Measurements from ENCODE around the gene BCL11B. TPM values are rescaled to one million over a fixed set of nuclear protein-coding genes. Genes with fewer than 3 reads are reported as not detected.

BCL11B gene
- polyA plus RNA-seq, 3 donors, result 0.11 to 0.28 (median 0.13) TPM

DNA sequence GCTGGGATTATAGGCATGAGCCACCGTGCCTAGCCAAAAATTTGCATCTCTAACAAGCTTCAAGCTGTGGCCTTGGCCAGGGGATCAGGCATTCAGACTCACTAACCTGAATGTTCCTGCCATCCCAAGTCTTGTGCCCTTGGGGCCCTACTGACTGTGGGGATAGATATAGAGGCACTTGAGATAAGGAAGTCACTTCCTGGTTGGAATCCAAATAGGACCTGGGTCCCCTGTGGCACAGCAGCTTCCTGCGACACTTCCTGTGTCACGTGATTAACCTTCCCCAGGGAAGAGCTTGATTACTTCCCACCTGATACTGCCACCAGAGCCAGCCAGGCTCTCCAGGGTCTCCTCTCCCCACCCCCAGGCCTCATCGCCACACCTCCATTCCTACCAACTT is 128.2 kb downstream of the BCL11B start:
- 65 to 82% (median 69%) methylated on average over 4 of the region's 4 CpGs for WGBS, 3 donors
- no peak overlapping the region for H3K27ac ChIP-seq (ENCODE audit: low read depth, low read length)

DNA sequence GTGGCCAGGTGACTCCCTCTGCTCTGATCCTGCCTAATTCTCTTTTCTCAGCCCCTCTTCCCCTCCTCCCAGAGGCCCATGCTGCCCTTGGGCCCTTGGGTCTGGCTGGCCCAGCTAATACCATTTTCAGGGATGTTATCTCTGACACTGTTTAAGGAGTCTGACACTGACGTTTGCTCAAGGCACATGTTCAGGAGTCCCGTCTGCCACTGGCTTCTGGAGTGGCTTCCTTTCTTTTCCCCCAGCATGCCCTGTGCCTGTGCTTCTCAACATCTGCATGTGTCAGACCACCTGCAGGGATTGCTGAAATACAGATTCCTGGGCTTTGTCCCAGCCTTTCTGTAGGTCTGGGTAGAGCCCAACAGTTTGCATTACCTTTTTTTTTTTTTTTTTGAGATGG is 128.9 kb downstream of the BCL11B start:
- WGBS, 3 donors, result 26 to 69% (median 49%) methylated on average over 2 of the region's 2 CpGs
- H3K27ac ChIP-seq (ENCODE audit: low read depth, low read length), result no peak overlapping the region

DNA sequence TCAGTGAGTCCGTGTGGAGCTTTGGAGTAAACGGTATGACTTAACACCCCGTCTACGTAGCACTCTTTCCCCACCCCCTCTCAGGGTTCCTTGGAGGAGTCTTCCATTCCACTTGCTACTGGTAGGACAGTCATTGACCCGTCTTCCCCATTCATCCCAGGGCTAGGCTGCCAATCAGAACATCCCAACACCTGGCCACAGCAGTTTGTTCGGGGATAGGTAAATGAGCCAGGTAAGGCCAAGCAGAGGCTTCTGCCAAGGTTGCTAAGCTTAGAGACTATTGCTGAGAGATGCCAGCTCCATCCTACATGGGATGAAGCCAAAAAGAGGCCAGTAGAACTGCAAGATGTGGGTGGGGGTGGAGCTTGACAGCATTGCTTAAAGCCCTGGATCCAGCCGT is 130.8 kb downstream of the BCL11B start:
- H3K27ac ChIP-seq (ENCODE audit: low read depth, low read length), result no peak overlapping the region
- WGBS, 3 donors, result 85 to 92% (median 90%) methylated on average over 7 of the region's 7 CpGs

DNA sequence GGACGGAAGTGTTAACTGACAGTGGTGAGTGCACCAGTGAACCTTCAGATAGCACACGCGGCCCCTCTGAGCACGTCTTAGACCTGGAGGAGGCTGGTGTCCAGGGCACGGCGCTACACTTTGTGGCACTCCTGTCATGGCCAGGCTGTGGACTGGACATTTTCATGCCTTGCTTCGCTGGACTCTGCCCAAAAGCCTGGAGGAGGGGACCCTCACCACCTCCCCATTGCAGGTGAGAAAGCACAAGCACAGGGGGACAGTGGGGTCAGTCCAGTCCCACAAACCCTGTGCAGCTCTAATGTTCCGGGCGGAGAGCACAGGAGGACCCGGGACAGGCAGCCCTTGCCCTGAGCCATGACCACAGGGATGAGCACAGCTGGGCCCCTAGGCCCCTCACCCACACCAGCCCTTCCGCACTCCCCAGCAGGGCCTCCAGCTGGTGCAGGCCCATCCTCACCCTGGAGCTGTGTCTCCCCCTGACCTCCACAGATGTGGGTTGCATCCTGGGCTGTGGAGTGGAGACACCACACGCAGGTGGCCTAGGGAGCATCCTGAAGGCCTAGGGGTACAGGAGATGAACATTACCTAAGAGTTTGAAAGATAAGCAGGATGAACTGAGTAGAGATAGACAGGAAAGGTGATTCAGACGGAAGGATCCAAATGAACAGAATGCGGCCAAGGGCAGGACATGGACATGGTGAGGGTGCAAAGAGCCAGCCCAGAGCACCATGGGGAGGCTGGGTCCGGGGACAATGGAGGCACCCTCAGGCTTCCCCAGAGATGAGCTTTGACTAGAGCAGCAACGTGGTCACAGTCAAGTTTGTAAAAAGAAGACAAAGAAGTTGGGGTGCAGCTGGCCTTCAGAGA is 132.8 kb downstream of the BCL11B start:
- H3K27ac ChIP-seq (ENCODE audit: low read depth, low read length), result no peak overlapping the region
- 87 to 91% (median 89%) methylated on average over 16 of the region's 16 CpGs for WGBS, 3 donors

DNA sequence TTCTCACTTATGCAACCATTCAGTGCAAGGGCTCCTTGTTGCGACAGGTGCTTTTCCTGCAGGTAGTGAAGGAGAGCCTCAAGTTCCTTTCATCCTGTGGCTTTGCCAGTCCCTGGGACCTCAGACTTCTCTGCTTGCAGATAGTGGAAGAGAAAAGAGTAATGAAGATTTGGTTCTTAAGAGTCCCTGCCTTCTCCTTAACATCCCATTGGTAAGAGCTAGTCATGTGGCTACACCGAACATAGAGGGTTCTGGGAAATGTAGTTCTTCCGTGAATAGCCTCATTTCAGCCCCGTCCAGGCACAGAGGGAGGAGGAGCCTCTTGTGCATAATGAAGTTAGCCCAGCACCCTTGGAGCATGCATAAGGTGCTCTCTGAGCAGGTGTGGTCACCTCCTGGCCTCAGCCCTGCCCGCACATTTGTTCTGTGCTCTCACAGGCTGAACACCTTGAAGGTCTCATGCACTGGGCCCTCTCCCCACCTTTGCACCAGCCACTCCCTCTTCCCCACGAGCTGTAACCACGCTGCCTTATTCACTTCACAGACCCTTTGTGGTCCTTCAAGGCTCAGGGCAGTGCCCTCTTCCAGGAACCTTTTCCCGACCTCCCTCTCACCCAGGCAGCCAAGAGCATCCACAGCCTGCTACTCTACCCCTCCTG is 134.0 kb downstream of the BCL11B start:
- H3K27ac ChIP-seq (ENCODE audit: low read depth, low read length), result no peak overlapping the region
- WGBS, 3 donors, result 61 to 74% (median 70%) methylated on average over 8 of the region's 8 CpGs

DNA sequence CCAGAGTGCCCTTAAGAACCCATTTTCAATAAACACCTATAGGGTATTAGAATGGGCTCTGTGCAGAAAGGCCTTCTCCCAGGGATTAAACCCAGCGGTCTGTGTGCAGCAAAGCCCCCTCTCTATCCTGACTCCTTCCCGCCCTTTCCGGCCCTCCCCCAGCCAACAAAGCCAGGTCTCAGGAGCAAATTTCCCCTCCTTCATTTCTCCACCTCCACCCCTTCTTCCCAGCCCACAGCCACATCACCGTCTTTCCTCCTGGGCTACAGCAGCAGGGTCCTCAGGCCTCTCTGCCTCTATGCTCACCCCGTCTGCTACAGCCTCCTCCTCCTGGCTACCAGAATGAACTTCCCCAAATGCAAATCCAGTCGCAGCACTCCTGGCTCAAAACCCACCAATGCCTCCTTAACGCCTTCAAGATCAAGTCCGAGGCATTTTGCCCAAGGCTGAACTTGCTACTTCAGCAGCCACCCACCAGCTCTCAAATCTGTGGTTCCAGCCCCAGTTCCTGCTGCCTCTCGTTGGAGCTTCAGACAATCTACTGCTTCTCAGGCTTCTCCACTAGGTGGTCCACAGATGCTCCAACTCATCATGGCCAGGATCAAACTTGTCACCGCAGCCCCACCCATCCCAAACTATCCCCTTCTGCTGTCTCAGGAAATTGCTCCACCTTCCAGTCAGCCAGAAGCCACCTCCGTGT is 134.8 kb downstream of the BCL11B start:
- no peak overlapping the region for H3K27ac ChIP-seq (ENCODE audit: low read depth, low read length)
- 51 to 78% (median 58%) methylated on average over 11 of the region's 11 CpGs for WGBS, 3 donors

DNA sequence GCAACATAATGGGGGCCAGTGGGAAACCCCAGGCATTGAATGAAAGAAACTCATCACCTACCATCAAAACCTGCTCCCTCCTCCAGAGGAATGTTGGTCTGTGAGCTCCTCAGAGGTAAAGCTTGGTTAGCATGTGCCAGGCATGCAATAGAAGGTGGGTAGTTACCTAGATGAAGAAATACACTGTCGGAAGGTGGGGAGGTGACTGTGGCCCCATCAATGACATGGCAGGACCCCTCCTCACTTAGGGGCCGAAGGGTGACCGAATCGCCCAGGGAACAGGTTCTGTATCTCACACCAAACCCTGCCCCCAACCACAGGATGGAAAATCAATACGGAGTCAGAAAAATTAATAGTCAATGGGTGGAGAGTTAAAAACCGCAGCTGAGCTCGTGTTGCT is 135.6 kb downstream of the BCL11B start:
- WGBS, 3 donors, result 50 to 95% (median 89%) methylated on average over 7 of the region's 7 CpGs
- H3K27ac ChIP-seq (ENCODE audit: low read depth, low read length), result no peak overlapping the region

DNA sequence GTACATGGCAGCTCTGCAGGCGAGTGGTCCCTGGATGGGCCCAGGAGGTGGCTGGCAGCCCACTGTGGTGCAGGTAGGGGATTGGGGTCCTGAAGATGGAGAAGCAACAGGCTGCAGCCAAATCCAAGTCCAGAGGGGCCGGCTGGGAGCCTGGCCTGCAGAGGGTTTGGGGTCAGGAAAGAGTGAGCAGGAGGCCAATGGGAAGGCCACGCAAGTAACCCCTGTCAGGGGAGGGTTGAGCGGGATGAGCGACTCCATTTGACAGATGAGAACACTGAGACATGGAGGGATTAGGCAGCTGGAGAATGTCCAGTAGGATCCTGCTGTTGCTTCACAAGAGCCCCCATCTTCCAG is 136.0 kb downstream of the BCL11B start:
- WGBS, 3 donors, result 88 to 98% (median 94%) methylated on average over 5 of the region's 5 CpGs

DNA sequence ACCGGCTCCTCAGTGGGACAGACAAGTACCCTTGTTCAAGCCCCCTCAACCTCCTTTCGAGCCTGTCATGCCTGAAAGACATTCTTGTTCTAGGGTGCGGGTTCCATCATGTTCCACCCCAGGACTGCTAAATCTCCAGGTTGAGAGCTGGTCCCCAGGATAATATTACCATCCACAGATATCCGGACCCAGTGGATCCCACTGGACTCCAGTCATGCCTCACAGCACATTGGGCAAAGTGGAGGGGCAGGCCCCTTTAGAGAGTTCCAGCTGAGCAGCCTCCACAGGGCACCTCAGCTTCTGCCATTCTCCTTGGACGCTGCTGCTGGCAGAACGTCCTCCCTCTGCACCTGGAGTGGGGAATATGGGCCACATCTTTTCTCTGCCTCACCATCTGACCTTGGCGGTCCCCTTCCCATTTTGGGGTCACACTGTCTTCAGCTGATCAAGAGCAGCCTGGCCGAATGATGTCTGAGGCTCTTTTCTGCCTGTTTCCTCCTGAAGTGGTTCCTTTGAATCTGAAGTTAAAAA is 137.4 kb downstream of the BCL11B start:
- H3K27ac ChIP-seq (ENCODE audit: low read depth, low read length), result no peak overlapping the region
- WGBS, 3 donors, result 85 to 95% (median 94%) methylated on average over 8 of the region's 8 CpGs

More for the DNA sequence above, 136.0 kb downstream of the BCL11B start:
- no peak overlapping the region for H3K27ac ChIP-seq (ENCODE audit: low read depth, low read length)

DNA sequence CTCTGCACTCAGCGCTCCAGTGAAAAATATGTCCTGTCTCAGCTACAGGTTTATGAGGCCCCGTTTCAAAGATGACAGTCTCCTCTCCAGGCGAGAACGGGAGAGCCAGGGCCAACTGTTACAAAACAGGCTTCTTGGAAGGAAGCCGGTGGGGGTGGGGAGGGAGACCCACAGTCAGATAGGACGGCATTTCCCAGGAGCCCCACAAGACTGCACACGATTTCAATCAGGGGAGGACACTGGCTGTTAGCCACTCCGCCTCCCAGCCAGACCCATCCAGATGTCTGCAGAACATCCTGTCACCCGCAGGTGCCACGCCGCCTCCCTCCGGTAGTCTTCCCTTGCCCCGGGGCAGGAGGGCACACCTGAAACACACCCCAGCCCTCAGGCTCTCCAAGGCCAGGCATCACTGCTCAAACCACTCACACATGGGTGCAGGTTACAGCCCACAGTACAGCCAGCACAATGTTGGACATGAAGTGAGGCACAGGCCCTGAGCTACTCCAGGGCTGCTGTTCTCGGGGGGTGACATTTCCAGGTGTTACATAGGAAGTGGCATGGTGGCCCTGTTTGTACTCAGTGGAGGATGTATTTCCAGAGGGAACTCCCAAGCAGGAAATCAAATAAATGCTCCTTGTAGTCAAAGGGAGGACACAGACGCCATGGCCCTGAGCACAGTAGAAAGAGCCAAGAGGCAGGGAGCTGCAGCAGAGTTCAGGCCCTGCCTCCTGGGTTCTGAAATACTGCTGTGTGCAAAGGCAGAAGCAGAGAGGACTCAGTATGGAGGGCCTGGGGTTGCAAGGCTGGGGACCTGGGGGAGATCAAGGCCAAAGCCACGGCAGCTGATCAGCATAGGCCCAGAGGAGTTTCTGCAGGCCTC is 138.1 kb downstream of the BCL11B start:
- 53 to 60% (median 55%) methylated on average over 16 of the region's 16 CpGs for WGBS, 3 donors
- no peak overlapping the region for H3K27ac ChIP-seq (ENCODE audit: low read depth, low read length)

DNA sequence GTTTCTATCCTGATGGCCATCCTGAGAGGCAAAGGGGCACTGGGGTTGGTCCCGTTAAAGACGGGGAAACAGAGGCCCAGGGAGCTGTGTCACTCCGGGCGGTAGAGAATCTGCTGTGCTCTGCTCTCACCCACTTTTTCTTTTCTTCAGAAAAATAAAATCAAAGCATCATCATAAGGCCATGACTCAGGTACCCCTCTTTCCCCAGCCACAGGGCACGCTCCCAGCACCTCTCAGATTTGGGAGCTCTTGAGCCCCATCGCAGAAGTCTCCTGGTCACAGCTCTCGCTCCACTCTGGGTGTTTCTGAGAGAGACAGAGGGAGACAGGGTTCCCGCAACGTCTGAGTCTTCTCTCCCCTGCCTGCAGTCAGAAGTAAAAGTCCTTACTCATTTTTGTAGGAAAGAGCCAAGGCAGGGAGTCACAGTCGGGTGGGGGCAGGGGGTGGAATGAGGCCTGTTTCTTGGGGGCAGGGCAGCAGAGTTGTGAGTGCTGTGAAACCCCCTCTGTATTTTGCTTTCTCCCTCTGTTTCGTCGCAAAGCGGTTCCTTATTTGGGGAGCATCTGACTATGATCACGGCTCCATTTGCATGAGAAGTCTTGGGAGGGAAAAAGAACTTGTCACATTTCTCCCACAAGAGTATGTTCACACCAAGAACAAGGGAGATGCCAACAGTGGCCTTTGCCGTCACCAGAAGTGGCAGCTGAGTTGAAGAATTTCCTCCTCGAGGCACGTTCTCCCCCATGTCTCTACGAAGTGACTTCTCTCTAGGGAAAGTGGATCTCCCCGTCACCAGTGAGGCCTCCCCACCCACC is 139.0 kb downstream of the BCL11B start:
- no peak overlapping the region for H3K27ac ChIP-seq (ENCODE audit: low read depth, low read length)

DNA sequence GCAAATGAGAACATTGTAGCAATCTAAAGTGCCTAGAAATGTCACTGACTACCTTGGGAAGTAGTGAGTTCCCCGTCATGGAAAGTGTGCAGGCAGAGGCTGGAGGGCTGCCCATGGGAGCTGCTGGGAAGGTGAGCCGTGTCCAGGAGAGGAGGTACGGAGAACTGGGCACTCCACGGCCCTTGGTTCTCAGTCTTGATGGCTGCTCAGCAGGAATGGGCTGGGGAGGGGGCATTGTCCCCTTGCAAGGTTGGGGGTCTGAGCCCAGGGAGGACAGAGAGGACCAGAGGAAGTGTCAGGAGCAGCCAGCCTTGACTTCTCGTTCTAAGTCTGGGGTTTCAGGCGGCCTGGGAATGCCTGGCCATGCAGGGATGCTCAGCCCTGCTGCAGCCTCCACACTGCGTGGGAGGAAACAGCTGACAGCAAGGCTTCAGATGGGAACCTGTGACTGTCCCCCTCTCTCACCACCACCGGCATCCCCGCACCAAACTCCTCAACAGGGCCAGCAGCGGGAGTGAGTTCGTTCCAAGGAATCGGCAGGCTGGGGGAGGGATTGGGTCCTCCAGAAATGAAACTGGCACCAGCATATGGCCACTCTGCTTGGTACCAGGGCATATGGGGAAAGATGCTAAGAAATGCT is 140.2 kb downstream of the BCL11B start:
- WGBS, 3 donors, result 88 to 91% (median 91%) methylated on average over 12 of the region's 12 CpGs
- no peak overlapping the region for H3K27ac ChIP-seq (ENCODE audit: low read depth, low read length)

More for the DNA sequence above, 139.0 kb downstream of the BCL11B start:
- WGBS, 3 donors, result 65 to 72% (median 68%) methylated on average over 19 of the region's 19 CpGs

DNA sequence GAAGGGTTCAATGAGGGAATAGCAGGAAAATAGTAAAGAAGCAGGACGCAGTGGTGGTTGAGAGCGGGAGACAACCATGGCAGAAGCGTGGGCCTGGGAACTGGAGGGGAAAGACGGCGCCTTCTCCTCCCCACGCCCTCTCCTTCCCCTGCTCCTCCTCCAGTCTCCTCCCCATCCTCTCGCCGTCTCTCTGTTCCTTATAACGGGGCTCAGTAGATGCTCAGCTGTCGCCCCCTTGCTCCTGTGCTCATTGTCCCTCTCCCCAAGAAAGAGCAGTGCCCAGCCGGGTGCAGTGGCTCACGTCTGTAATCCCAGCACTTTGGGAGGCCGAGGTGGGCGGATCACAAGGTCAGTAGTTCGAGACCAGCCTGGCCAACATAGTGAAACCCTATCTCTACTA is 142.0 kb downstream of the BCL11B start:
- 78 to 89% (median 80%) methylated on average over 14 to 15 of the region's 15 CpGs for WGBS, 3 donors
- H3K27ac ChIP-seq (ENCODE audit: low read depth, low read length), result no peak overlapping the region

DNA sequence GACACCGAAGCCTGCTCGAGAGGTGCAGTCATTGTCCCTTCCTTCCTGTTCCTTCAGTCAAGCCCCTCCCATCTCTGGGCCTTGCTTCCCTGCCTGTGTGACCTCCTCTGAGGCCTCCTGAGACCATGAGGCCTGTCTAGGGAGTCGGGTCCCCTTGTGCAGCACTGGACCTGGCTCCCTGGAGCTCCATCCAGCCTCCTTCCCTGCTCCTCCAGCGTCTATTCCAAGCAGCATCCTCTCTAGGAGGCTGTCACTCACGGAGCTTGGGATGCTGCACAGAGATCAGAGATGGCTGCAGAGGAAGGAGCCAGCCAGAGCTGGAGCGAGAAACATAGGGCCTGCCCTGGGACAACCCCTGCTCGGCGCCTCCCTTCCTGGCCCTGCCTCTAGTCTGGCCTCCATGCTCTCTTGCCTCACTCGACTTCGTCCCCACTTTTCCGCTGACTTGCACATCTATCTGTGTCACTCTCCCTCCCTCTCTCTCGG is 142.7 kb downstream of the BCL11B start:
- no peak overlapping the region for H3K27ac ChIP-seq (ENCODE audit: low read depth, low read length)
- 51 to 74% (median 58%) methylated on average over 12 of the region's 12 CpGs for WGBS, 3 donors

DNA sequence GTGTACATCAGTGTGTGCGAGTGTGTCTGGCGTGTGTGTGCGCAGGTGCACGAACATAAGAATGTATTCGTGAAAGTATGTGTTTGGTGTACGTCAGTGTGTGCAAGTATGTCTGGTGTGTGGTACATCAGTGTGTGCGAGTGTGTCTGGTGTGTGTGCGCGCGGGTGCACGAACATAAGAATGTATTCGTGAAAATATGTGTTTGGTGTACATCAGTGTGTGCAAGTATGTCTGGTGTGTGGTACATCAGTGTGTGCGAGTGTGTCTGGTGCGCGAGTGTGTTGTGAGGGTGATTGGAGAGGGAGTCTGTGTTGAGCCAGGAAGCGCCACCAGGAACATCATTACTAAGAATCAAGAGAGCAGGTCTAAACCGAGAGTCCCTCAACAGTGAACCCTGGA is 143.8 kb downstream of the BCL11B start:
- WGBS, 3 donors, result 81 to 93% (median 89%) methylated on average over 17 of the region's 17 CpGs
- H3K27ac ChIP-seq (ENCODE audit: low read depth, low read length), result no peak overlapping the region

DNA sequence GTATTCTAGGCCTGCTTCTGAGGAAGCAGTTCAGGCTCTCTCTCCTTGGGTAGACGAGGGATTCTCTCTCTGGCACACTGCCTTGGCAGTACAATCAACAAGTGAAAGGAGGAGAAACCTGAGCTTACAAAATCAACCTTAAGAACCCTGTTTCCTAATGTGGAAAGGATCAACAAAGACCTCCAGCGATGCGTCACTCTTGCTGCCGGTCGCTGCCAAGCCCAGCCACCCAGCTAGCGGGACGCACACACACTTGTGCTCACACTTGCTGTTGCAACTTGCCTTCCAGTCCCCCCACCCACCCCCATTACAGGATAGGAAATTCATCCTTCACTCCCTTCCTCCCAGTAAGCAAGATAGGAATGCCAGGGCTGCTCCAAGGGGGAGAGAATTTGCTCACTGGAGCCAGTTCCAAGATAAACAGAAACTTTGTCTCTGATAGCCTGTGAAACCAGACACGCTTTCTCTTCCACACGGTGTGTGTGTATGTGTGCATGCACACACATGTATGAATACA is 144.3 kb downstream of the BCL11B start:
- no peak overlapping the region for H3K27ac ChIP-seq (ENCODE audit: low read depth, low read length)
- WGBS, 3 donors, result 24 to 44% (median 31%) methylated on average over 9 of the region's 9 CpGs

All from adipose tissue (tissue), 3 donors.